AG20443 (cell line): ENCODE results near the gene BCAS1.
"Not testable (repeated sequence)": the region's sequence is repeated elsewhere in the genome, so short reads cannot be mapped to it uniquely, and the experiment has no call there.

Experiments
- DNase-seq: peaks from one replicate; pipeline ENCODE4 v3.0.0; 2012; ENCODE audit warnings: low spot score, mixed read lengths

Gene BCAS1

GRCh38 chr20:53984356-53985149, 85.8 kb downstream of the BCAS1 start:
- DNase-seq, result peak; percentile 86

DNA sequence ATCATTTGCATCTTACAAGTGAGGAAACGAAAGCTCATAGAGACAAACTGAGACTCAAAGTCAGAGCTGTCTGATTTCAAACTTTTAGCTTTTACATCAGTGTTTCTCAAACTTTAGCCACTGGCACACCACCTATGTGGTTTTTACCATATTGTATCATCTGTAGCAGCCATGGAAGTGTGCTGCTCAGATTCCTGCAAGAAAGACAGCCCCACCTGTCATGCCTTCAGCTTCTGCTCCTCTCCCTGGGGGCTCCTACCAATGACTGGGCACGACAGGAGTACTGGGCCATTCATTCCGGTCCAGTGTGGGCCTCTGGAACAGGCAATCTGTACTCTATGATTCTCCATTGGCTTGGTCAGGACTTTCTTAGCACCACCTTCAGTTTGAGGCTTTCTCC, 87.0 kb downstream of the BCAS1 start:
- DNase-seq, result no peak

GRCh38 chr20:53982624-53983023, 87.8 kb downstream of the BCAS1 start:
- DNase-seq, result no peak

DNA sequence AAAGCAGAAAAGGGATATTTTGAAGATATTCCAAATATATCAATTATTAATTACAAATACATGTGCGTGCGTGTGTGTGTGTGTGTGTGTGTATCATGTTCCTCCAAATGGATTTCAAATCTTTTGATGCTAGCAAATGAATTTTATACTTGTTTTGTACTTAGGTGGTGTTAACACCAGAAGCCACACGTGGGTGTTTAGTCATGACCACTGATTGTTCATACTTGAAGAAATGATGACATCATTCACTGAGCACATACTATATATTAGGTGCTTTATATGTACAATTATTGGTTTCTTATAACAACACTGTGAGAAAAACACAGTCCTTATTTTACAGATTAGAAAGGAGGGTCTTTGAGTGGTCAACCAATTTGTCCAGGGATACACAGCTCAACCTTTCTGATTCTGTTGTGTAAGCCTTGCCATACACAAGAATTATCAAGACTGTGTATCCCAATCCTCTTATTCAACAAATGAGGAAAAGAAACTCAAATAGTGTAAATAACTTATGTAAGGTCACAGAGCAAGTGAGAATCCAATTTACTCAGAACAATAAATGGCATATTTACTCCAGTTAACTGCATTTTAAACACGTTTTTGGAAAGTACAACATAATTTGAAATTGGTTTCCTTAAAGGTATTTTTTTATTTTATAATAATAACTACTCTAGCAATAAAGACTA, 88.5 kb downstream of the BCAS1 start:
- DNase-seq, result no peak

- no peak for DNase-seq
Observed at GRCh38 chr20:53981130-53981529, 89.3 kb downstream of the BCAS1 start.

DNA sequence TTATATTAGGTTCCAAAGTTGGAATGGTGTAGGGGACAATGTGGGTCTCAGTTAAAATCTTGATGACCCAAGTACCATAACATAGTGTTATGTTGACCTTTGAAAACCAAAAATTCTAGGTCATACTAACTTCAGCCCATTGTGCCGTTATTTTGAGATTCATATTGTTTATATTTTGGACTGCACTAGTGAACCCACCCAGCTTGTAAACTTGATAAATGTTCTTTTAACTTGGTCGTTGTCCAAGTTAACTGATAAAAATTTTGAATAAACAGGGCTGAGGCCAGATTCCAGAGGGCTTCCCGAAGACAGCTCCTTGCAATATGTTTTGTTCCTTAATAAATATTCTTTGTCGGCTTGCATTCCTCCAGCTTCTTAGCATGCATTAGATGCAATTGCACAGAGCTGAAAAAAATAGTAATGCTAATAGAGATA, 90.3 kb downstream of the BCAS1 start:
- DNase-seq, result no peak

- DNase-seq, result no peak
Observed at GRCh38 chr20:53978497-53978896, 91.9 kb downstream of the BCAS1 start.

- DNase-seq, result no peak
Observed at GRCh38 chr20:53977391-53977790, 93.0 kb downstream of the BCAS1 start.

- no peak for DNase-seq
Observed at GRCh38 chr20:53975761-53976160, 94.6 kb downstream of the BCAS1 start.

DNA sequence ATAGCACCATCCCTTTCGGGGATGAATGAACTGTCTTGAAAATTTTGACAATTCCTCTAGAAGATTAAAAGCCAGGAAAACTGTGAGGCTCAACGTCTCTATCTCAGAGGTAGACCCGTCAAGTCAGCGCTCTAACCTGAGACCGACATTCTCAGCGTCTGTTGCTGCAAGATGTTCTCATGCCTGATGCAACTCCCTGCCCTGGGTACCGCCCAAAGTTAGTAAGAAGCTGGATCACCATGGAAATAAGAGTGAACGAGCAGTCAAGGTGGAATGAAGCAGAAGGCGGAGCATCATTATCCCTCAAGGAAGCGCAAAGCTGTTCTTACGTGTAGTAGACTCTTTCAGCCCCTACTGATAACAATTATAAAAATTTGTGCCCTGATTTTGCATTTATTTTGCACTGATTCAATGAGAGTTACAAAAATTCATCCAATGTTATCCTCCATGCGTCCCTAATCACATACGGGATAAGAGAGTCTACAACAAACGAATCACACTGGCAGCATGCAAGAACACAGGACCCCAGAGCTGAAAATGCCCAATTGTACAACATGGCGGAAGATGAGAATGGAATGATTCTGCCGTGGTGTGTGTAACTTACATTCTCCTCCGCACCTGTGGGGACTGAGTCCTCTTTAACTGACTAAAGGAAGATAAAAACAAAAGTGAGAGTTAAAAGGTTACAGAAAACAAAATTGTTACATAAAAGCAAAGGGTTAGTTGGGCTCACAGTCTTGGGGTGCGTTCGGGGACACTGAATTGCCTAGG, 95.4 kb downstream of the BCAS1 start:
- peak; percentile 22 for DNase-seq

DNA sequence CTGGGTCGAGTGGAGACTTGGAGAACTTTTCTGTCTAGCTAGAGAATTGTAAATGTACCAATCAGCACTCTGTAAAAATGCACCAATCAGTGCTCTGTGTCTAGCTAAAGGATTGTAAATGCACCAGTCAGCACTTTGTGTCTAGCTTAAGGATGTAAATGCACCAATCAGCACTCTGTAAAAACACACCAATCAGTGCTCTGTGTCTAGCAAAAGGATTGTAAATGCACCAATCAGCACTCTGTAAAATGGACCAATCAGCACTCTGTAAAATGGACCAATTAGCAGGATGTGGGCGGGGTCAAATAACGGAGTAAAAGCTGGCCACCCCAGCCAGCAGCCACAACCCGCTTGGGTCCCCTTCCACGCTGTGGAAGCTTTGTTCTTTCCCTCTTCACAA, 96.5 kb downstream of the BCAS1 start:
- DNase-seq, result not testable (repeated sequence)

DNA sequence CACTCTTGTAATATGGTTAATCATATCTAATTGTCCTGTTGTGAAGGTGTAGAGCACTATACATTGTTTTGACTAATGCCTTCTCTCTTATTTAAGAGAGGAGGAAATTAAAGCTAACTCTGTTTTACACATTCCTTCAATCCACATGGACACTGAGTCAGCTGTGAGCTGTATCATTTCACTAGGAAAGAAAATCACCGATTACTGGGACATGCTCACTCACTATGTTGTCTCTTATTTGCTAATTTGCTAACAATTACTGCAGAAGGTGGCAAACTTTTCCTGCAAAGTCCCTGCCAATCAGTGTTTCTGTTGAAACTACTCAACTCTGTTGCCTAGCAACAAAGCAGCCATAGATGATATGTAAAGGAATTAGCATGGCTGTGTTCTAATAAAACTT, 98.2 kb downstream of the BCAS1 start:
- DNase-seq, result no peak

GRCh38 chr20:53971096-53971683, 99.2 kb downstream of the BCAS1 start:
- no peak for DNase-seq

DNA sequence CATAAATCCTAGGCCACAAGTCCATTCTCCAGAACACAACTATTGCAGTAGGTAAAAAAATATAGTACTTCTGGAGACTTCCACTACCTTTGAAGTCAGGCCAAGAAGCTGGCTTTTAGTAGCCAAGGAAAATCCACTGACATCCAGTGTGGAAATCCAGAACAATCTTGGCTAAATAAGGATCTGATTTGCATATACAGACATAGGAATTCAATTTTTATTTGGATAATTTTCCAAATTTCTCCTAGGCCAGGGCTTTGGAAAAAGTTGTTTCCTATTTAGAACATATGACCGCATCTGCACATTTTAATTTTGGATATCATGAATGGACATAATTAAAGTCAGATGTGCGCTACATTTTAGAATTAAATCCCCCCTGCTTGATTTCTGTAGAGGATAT, 100.2 kb downstream of the BCAS1 start:
- DNase-seq, result no peak

DNA sequence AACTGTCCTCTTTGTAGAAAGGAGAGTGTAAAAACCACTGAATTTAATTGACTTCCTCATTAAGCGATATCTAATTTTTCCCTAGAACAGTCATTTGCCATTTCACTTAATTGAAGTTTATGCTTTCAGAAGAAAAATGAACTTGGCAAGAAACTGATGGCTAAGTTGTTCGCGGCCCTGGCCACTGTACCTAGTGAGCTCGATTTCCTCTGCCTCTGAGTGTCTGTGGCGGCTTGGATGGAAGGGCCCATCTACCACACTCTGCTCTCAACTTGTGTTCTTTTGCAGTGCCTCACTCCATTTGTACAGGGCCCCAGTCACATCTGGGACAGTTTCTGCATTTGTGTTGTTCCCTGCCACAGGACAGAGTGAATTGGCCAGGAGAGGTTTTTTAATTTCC, 102.9 kb downstream of the BCAS1 start:
- no peak for DNase-seq

GRCh38 chr20:53966774-53967398, 103.5 kb downstream of the BCAS1 start:
- DNase-seq, result no peak

- DNase-seq, result no peak
Observed at GRCh38 chr20:53964501-53965253, 105.7 kb downstream of the BCAS1 start.

DNA sequence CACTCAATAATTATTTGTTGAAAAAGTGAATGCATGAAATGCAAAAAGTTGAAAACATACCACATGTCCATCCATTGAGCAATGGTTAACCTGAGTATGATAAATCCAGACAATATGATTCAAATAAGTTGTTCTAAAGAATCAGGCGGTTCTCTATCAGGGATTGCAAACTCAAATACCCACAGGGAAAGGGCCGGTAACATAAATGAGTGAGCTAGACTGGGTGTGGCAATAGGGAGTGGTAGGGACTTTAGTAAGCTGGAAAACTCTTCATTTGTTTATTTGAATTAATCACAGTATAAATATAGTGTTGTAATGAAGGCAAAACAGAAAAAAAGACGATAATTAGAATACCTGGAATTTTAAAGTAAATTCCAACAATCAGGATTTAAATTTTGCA, 106.3 kb downstream of the BCAS1 start:
- DNase-seq, result no peak

DNA sequence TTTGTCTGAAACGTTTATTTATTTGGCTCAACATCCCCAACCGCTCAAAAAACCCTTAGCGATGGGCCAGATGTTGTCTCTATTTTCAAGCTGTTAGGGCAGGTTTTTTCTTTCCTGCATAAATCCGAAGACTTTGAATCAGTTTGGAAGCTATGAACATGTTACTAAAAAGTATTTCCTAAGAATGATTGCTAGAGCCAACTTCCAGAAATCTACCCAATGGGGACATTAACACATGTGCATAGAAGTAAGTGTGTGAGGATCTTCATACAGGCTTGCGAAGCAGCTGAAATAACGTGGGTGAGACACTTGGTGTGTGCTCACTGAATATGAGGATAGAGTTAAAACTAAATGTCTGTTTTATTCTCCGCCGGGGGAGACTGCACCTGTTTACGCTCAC, 106.8 kb downstream of the BCAS1 start:
- DNase-seq, result no peak

- DNase-seq, result no peak
Observed at GRCh38 chr20:53962388-53962787, 108.0 kb downstream of the BCAS1 start.

GRCh38 chr20:53961527-53961926, 108.9 kb downstream of the BCAS1 start:
- DNase-seq, result no peak
